NCI-H1930 (cell line): ENCODE measurements around the gene TRHDE.

Experiments used
- DNase-seq, 2 experiments: peaks; one replicate each; lab custom pipeline; 2025; lab: John Stamatoyannopoulos, UW

Gene TRHDE, protein sequence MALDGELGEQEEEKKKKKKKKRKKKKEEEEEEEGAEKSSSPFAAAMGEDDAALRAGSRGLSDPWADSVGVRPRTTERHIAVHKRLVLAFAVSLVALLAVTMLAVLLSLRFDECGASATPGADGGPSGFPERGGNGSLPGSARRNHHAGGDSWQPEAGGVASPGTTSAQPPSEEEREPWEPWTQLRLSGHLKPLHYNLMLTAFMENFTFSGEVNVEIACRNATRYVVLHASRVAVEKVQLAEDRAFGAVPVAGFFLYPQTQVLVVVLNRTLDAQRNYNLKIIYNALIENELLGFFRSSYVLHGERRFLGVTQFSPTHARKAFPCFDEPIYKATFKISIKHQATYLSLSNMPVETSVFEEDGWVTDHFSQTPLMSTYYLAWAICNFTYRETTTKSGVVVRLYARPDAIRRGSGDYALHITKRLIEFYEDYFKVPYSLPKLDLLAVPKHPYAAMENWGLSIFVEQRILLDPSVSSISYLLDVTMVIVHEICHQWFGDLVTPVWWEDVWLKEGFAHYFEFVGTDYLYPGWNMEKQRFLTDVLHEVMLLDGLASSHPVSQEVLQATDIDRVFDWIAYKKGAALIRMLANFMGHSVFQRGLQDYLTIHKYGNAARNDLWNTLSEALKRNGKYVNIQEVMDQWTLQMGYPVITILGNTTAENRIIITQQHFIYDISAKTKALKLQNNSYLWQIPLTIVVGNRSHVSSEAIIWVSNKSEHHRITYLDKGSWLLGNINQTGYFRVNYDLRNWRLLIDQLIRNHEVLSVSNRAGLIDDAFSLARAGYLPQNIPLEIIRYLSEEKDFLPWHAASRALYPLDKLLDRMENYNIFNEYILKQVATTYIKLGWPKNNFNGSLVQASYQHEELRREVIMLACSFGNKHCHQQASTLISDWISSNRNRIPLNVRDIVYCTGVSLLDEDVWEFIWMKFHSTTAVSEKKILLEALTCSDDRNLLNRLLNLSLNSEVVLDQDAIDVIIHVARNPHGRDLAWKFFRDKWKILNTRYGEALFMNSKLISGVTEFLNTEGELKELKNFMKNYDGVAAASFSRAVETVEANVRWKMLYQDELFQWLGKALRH

DNA sequence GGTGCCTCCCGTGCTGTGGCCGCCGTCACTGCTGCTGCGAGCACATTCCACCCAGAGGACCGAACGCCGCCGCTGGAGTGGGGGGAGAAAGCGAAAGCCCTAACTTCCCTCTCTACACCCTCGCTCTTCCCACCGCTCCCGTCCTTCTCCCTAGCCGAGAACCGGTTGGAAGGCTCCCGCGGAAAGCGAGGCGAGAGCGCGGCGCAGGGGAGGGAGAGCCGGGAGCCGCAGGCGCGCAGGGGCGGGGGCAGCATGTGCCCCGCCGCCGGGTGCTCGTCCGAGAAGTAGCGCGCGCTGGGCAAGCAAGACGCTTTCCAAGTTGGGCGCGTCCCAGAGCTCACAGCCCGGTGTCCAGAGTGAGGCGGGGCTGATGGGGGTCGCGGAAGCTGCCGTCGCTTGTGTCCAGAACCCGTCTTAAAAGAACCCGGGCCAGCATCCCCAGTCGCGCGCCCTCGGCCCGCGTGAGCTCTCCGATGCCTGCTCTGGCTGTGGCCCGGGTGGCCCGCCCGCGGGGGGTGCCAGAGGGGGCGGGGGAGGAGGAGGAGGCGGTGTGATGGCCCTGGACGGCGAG, at the start of gene TRHDE:
Gene TRHDE, plus strand, starts transcription at position 280 of the 571 bp plus-strand sequence. Its CDS starts 274 bp downstream, at position 554.
- DNase-seq = no peak

DNA sequence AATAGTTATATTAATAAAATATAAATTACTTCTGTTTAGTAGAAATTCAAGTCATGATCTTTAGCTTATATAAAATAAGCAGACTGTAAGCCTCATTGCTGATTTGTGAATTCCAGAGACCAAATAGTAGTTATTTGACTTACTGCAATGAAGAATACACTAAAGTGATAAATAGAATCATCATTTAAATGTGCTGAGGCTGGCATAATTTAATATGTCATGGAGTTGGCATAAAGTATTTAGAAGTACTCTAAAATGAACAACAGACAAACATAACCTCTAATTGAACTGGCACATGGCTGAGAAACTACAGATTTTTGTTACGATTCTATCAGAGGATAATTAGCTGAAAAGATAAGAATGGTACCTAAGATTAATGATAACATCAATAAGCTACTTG, 45.7 kb upstream of the TRHDE start:
- DNase-seq = no peak

DNA sequence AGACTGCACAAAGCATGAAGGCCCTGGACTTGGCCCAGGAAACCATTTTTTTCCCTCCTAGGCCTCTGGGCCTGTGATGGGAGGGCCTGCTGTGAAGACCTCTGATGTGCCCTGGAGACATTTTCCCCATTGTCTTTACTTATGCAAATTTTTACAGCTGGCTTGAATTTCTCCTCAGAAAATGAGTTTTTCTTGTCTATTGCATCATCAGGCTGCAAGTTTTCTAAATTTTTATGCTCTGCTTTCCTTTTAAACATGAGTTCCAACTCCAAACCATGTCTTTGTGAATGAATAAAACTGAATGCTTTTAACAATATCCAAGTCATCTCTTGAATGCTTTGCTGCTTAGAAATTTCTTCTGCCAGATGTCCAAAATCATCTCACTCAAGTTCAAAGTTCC, 43.7 kb upstream of the TRHDE start:
- DNase-seq = no peak

DNA sequence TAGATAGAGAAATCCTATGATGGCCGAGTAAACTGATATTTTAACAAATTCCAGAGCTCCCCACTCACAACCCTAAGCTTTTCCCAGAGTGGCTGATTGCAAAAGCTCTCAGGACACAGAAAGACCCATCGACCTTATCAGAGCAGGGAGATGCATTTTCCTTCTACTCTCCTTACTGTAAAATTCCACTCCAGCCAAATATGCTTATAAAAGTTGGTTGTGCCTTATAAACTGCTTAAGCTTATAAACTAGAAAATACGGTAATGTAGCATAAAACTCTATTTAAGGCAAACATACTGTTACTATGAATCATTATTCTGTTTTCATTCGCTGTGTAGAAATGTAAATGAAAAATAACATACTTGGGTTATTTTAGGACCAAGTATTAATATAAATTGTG, 41.6 kb upstream of the TRHDE start:
- DNase-seq = no peak

DNA sequence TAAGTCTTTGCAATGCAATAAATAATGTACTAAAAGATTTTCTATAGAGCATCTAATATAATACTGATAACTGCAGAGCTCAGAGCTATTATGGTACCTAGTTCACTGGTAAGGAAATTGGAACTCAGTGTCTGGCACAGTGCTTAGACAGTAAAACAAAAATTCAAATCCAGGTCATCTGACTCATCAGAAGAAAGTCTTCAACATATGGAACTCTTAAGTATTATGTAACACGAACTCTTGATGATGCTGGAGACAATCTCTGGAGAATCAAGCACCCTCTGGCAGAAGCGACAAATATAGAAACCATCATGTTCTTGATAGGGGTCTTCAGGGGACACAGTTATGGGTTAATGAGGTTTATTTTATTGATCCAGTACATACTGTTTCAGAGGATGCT, 37.3 kb upstream of the TRHDE start:
- no peak for DNase-seq

DNA sequence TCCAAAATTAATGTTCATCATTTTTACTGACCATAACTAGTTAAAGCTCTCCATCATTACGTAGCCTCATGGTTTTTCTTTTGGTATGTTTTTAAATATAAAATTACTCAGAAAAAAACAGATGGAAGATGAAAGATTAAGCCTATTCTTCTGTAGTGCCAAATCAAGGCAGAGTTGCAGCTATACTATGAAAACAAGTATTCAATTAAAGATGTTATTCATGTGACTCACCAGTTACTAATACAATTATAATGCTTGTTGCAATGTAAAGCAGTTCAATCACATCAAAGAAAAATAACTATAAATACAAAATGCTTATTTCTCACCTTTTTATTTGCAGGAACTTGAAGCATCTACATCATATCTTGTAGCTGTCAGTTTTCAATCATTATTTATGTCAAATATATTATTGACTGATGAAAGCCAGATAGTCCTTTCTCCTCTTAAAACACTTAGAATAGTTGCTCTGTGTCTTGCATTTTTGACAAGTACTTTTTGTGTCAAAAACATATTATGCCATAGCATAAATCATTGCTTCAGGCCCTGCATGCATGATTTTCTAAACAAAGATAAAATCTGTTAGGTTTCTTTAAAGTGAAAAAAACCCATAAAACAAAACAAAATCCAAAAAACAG, 36.0 kb upstream of the TRHDE start:
- no peak for DNase-seq

DNA sequence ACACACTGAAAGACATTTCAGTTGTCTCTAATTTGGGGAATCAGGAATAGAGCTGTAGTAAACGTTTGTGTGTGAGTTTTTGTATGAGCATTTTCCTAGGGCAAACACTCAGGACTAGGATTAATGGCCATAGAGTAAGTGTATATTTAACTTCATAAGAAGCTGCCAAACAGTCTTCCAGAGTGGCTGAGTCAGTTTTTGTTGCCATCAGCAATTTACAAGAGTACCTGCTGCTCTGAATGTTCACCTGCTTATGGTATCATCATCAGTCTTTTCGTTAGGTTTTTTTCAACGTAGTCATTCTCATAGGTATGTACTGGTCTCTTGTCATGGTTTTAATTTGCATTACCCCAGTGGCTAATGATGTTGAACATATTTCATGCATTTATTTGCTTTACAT, 30.6 kb upstream of the TRHDE start:
- no peak for DNase-seq

DNA sequence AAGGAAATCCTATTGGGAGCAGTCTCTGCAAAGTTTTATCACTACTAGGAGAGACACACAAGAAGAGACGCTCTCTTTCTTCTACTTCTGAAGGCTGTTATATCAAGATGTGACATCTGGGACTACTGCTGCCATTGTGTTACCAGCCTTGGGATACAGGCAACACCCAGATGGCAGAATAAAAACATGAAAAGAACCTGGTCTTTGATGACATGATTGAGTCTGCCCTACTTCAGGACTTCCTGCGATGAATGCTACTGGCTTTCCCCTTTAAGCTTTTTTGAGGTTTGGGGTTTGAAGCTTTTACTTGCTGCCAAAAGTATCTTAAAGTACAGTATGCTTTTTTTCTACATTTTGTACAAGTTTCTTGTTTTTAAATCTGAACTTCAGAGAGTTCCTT, 29.2 kb upstream of the TRHDE start:
- DNase-seq = no peak

DNA sequence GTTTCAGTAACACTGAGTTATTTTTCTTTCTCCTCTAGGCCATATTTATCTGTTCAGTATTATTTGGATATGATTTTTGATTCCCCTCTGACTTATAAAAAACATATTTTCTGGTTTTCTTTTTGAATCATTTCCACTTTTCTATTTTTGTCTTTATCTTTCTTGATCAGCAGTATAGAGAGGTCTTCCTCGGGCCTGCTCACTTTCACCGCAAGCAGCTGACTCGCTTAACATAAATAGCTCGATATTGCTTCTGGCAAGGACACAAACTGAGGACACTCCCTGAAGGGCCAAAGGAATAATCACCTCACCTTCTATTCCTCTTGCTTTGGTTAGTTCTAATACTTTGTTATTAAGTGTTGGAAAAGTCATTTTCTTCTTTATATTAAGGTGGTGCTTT, 25.8 kb upstream of the TRHDE start:
- DNase-seq = no peak

DNA sequence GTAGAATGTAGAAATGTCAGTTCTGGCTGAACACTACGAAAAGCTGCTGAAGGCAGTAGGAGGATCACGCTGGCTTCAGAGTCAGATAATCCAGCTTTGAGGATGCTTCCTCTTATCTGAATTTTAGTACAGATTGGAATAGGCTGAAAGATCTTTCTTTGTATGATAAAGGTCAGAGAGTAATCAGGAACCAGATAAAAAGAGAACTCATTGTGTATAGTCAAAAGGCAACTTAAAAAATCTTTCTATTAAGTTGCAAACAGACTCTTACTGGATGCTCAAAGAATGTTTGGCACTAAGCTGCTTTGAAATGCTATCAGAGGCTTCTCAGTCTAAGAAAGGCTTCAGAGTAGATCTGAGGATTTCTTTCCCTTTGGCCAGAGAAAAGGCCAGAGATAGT, 21.8 kb upstream of the TRHDE start:
- no peak for DNase-seq

DNA sequence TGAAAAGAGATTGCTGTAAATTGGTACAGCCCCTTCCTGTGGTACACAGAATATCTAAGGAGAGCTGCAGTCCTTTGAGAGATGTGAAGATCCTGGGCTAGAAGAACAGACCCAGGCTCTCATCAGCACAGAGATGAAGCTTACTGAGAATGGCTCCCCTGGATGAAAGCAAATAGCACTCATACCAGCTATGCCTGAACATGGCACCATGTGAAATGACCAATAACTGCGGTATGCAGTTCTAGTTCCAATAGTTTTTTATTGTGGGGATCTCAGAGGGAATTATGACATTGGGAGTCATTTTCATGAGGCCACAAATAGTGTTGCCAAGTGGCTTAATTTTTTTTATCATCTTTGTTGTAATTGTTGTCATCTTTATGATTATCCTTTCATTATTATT, 15.4 kb upstream of the TRHDE start:
- DNase-seq = no peak

DNA sequence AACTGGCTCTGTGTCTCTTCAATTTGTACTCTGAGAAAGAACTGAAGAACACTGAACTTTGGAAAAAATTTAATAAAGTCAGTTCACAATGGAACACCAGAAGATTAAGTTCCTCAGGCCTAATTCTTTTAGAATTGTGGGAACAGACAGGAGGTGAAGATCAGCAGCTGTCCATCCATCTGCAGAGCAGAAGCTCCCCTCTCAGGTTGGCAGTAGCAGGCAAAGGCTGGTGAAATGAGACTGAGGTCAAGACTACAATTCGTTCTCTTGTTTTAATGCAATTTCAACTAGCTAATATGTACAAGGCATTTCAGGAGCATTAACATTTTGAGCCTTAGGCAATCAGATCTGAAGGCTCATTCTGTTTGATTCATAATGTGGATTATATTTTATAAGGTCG, 10.3 kb upstream of the TRHDE start:
- DNase-seq = no peak

DNA sequence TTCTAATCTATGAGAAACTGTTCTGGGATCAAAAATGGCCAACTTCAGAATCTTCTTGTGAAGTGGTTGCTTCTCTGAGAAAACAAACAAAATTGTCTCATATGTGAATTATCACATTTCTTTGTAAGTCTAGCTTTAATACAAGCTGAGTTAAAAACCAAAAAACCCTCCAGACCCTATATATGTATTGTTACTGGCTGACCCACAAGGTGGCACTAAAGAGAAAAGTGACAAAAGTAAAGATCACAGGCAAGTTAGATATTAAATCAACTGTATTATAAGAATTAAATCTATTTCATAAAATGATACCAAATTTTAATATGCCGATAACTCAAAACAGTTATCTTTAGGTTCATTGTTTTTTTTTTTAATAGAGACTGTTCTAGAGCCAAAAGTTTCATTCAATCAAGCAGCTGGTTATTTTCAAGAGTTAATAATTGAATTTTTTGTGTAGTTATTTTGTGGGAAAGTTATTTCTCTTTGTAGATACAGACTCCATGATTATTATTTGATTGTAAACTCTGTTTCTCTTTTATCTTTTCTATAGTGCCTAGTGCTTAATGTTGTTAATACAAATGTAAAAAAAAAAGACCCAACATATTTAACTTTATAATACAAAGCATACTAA, 7.5 kb upstream of the TRHDE start:
- no peak for DNase-seq

DNA sequence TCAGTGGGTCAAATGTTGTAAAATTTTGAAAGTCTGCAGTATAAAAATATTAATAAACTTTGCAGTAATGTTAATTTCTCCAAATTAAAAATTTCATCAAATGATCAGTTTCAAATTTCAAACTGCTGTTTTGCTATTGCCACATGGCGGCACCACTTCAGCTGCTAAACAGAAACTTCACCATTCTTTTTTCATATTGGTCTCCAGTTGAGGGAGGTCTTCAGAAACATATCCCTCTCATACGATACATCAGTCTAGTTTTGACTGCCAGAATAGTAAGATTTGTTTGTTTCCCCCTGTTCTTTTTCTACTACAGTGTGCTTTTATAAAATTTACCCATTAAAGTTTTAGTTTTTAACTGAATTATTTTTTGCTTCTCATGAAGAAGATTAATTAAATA, 4.2 kb upstream of the TRHDE start:
- no peak for DNase-seq

DNA sequence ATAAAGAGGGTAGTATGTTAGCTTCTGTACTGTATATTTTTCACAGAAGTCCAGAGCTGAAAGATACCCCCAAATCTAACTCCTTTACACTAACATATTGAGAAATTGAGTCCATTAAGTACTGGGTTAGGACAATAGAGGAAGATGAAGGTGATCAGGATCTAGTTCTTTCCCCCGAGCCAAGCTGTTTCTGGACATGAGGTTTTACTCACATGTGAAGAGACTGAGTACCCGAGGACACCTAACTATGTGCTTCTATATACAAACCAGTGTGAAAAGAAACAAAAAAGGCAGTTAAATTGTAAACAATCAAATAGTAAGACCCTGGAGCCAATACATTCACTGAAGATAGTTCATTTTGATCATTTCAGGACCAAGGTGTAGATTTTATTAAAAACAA, 3.8 kb upstream of the TRHDE start:
- DNase-seq = no peak

DNA sequence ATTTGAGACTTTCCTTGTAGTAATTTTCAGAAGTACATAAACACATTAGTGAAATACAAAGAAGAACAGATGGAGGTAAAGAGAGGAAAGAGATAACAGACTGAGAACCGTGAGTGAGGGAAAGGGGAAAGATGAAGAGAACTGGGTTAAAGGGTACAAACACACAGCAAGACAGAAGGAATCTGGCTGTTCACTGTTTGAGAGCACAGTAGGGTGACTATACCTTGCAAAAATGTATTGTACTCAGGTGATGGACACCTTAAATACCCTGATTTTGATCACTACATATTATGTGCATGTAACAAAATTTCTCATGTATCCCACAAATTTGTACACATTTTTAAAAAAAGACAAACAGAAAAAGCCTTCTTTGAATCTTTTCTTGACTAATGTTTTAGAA, 2.7 kb upstream of the TRHDE start:
- DNase-seq = no peak

DNA sequence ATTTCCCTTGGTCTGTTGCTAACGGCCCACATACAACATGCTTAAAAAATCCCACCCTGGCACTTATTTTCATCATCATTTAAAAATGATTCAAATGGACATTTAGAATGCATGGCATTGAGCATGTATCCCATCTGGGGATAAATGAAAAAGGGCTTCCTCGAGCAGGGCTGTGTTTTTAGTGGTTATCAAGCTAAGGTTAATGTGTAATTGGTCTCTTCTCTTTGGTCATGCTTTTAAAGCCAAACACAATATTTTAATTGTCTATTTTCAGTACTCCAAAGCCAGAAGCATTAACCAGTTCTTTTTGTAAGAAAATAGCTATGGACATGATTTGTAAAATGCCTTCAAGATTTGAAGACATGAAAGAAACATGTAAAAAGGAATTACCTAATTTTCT, 1.9 kb upstream of the TRHDE start:
- DNase-seq = no peak

DNA sequence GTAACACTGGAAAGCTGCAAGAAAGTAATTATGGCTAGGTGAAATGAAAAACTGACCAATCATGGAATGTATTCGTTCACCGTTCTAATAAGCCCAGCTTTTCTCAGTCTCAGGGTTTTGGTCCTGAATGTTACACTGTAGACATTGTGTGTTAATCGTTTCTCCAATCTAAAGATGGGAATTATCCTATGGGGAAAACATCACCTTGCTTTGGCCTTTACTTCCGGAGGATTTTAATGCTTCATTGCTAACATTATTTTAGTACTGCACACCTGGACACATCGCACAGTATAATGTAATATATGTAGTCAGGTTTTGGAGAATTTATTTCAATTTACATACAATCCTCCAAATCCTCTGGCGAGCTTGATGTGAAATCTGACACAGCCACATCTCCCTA, 1.2 kb upstream of the TRHDE start:
- DNase-seq = no peak

DNA sequence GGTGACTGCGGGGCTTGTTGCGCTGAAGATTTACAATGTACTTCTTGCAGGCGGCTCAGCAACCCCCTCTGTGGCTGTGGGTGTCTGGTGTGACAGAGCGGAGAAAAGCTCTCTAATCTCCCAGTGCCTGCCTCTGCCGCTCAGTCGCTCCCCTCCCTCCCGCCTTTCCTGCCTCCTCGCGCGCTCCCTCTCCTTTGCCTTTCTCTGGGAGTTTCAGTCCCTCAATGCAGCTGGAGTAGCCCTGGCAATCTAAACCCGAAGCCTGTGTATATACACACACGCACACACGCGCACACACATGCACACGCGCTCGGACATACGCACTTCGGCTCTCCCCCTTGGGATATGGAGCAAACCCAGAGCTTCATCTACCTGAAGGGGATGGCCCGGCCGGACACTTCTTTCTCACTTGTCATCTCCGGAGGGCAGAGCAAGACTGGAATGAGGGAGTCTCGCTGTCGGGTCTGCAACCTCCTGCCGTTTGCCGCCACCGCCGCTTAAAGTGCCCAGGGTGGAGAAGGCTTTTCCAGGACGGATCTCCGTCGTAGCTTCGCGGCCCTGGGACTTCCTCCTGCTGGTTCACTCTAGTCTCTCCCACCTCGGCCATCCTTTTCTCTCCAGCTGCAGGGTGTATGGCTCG, 599 bp upstream of the TRHDE start:
- DNase-seq = no peak

DNA sequence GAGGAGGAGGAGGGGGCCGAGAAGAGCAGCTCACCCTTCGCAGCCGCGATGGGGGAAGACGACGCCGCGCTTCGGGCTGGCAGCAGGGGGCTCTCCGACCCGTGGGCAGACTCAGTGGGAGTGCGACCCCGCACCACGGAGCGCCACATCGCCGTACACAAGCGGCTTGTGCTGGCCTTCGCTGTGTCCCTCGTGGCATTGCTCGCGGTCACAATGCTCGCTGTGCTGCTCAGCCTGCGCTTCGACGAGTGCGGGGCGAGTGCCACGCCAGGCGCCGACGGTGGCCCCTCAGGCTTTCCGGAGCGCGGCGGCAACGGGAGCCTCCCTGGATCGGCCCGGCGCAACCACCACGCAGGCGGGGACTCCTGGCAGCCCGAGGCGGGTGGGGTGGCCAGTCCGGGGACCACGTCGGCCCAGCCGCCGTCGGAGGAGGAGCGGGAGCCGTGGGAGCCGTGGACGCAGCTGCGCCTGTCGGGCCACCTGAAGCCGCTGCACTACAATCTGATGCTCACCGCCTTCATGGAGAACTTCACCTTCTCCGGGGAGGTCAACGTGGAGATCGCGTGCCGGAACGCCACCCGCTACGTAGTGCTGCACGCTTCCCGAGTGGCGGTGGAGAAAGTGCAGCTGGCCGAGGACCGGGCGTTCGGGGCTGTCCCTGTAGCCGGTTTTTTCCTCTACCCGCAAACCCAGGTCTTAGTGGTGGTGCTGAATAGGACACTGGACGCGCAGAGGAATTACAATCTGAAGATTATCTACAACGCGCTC, 745 bp downstream of the TRHDE start:
- no peak for DNase-seq

DNA sequence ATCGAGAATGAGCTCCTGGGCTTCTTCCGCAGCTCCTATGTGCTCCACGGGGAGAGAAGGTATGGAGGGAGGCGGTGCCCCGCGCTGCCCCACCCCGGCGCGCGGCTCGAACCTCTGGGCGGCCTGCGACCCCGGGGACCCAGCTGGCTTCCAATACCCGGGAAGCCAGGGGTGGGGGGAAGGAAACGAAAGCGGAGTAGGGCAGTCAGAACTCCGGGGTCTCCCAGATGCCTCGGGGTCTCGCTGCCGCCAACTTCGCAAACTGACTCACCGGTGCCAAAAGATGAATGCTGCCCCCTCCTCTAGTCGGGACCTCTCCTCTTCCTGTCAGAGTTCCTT, 1.3 kb downstream of the TRHDE start:
- no peak for DNase-seq
